CD4-positive, alpha-beta memory T cell (primary cell): ENCODE results near the gene CFH. TPM values are rescaled to one million over a fixed set of nuclear protein-coding genes. Genes with fewer than 3 reads are reported as not detected.

Experiments used
- CTCF ChIA-PET: fragments of 350-600 bp; sonication (Branson Sonifier 250); formaldehyde crosslinking; loops from one replicate; lab custom pipeline; 2021; ENCODE audit warnings: inconsistent platforms; ENCODE audit not compliant: partially characterized antibody; lab: Charles Lee
- POLR2A ChIA-PET: fragments of 350-600 bp; sonication (Branson Sonifier 250); formaldehyde crosslinking; loops from one replicate; lab custom pipeline; 2021; ENCODE audit not compliant: partially characterized antibody; lab: Charles Lee
- DNase-seq, 5 donors: peaks; one replicate each; pipeline versions ENCODE4 v3.0.0 to v3.0.0-alpha.2; 2020 to 2022; ENCODE audit warnings: mixed read lengths in 1 of 5
- H3K27ac ChIP-seq: one replicate; pipeline ENCODE4 v1.7.0; 2013; ENCODE audit warnings: low read depth, low read length
- H3K27me3 ChIP-seq: 2 replicates; pipeline ENCODE4 v1.7.0; 2013; ENCODE audit warnings: mild to moderate bottlenecking, low read length, moderate library complexity; ENCODE audit not compliant: insufficient read depth
- H3K36me3 ChIP-seq: 2 replicates; pipeline ENCODE4 v1.7.0; 2013; ENCODE audit warnings: mild to moderate bottlenecking, low read length, moderate library complexity; ENCODE audit not compliant: insufficient read depth
- H3K4me1 ChIP-seq: 2 replicates; pipeline ENCODE4 v1.7.0; 2013; ENCODE audit warnings: mild to moderate bottlenecking, low read length, moderate library complexity; ENCODE audit not compliant: insufficient read depth
- H3K4me3 ChIP-seq, 2 donors: one replicate each; pipeline ENCODE4 v1.7.0; 2013; ENCODE audit warnings: low read length in 2 of 2, mild to moderate bottlenecking in 1 of 2
- H3K9me3 ChIP-seq, 2 donors: one replicate each; pipeline ENCODE4 v1.7.0; 2013; ENCODE audit warnings: low read length in 2 of 2, control low read depth in 1 of 2; ENCODE audit not compliant: control insufficient read depth in 1 of 2
- H3K27ac Mint-ChIP-seq, 7 donors: one replicate each; pipeline ENCODE4 v1.8.0; 2020 to 2021; ENCODE audit warnings: mixed read lengths in 7 of 7, mild to moderate bottlenecking in 6 of 7, inconsistent platforms in 3 of 7, moderate library complexity in 3 of 7
- H3K27me3 Mint-ChIP-seq, 2 donors: one replicate each; pipeline ENCODE4 v1.8.0; 2020 to 2021; ENCODE audit warnings: mixed read lengths in 2 of 2
- H3K36me3 Mint-ChIP-seq, 2 donors: one replicate each; pipeline ENCODE4 v1.8.0; 2020 to 2021; ENCODE audit warnings: mixed read lengths in 2 of 2, inconsistent platforms in 1 of 2, mild to moderate bottlenecking in 1 of 2
- H3K4me1 Mint-ChIP-seq, 4 donors: one replicate each; pipeline ENCODE4 v1.8.0; 2020 to 2021; ENCODE audit warnings: mixed read lengths in 4 of 4, mild to moderate bottlenecking in 1 of 4
- H3K4me3 Mint-ChIP-seq, 8 donors: one replicate each; pipeline ENCODE4 v1.8.0; 2020 to 2021; ENCODE audit warnings: mixed read lengths in 8 of 8, mild to moderate bottlenecking in 7 of 8, moderate library complexity in 6 of 8, inconsistent platforms in 3 of 8
- H3K9me3 Mint-ChIP-seq, 8 donors: one replicate each; pipeline ENCODE4 v1.8.0; 2020 to 2021; ENCODE audit warnings: mixed read lengths in 8 of 8, mild to moderate bottlenecking in 5 of 8, inconsistent platforms in 3 of 8, moderate library complexity in 1 of 8
- intact Hi-C: fragments of 100-400 bp; cut with micrococcal nuclease; formaldehyde crosslinking; loops from one replicate; pipeline ENCODE4 v1.15.1; 2023
- polyA plus RNA-seq, 2 donors: library from polyadenylated mRNA; unstranded; fragments of 300-500 nt; fragmentation: Illumina TruSeq; gene quantifications; one replicate each; pipeline ENCODE4 v1.2.3, GENCODE V29; 2021
- total RNA-seq, 2 experiments: library from RNA; stranded (reverse); gene quantifications; one replicate each; pipeline ENCODE4 v1.2.3, GENCODE V29; 2021

Gene CFH
- total and polyA plus RNA-seq, 4 experiments from 2014 or later, result 11.9 to 16.6 (median 13.6) TPM

DNA sequence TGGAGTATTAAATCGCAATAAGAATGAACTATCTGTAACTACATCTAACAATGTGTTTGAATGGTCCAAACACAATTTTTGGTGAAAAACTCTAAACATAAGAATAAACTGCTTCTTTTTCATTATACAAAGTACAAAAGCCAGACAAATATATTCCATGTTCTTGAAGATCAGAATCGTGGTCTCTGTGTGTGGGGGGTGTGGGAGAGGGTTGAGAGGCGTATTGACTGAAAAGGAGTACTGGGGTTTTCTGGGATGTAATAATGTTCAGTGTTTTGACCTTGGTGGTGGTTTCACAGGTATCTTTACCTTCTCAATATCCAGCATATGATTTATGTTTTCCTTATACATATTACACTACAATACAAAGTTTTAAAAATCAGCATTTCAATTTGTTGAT is 764 bp upstream of the CFH start:
- ChIA-PET POLR2A (no interaction called here), CTCF (interaction anchor here (0.6 to 1.0 kb wide), 2 partner anchors 9 to 11 kb away, joined by 3 to 4 read pairs; no protein-coding TSS in a partner anchor)
- no peaks in the 10 kb centered on the region for H3K27me3 ChIP-seq
- no peaks in the 10 kb centered on the region for H3K36me3 ChIP-seq
- H3K4me3 ChIP-seq, result no peak overlapping the region
- DNase-seq, result no peak
- Mint-ChIP-seq H3K4me3 (peak overlapping the region in 7 of 8 donors; percentile 57 to 90 (median 86)), H3K27ac (peak overlapping the region in 5 of 7 donors; percentile 65 to 88 (median 78)), H3K9me3 (no peaks in the 10 kb centered on the region), H3K27me3 (peaks cover 0 to 1% of the 10 kb centered on the region in 2 donors), H3K4me1 (peaks cover 19 to 38% (median 27%) of the 10 kb centered on the region in 4 donors), H3K36me3 (peaks cover 0 to 1% of the 10 kb centered on the region in 2 donors)
- intact Hi-C loops, result no loop called here
- no peaks in the 10 kb centered on the region for H3K9me3 ChIP-seq
- no peak overlapping the region for H3K27ac ChIP-seq
- peaks cover 14% of the 10 kb centered on the region for H3K4me1 ChIP-seq

DNA sequence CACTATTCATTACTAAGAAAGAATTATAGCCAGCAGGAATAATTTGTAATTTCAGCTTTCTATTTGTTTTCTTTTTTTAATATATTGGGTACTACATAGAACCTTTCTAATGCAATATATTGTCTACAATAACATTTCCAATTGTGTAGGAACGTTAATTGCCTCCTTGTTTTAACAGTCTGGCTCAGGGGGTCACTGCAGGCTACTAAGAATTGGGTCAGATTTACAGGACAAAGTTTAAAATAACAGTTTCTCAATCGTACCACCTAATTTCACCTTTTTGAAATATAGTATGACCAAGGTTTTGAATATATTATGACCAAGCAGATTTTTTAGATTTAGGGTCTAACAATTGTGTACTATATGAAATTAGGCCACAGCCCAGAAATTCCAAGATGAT is 2.4 kb downstream of the CFH start:
- CTCF ChIA-PET, result no interaction called here
- Mint-ChIP-seq H3K4me3 (peak overlapping the region in 5 of 8 donors; percentile 9 to 60 (median 54)), H3K4me1 (peaks cover 21 to 42% (median 33%) of the 10 kb centered on the region in 4 donors), H3K9me3 (no peaks in the 10 kb centered on the region), H3K36me3 (peaks cover 0 to 1% of the 10 kb centered on the region in 2 donors), H3K27ac (peak overlapping the region in 5 of 7 donors; percentile 5 to 76 (median 18)), H3K27me3 (no peaks in the 10 kb centered on the region)
- intact Hi-C loops, result no loop called here
- no peaks in the 10 kb centered on the region for H3K9me3 ChIP-seq
- H3K27me3 ChIP-seq, result no peaks in the 10 kb centered on the region
- H3K4me1 ChIP-seq, result peaks cover 14% of the 10 kb centered on the region
- H3K36me3 ChIP-seq, result no peaks in the 10 kb centered on the region
- H3K4me3 ChIP-seq, result no peak overlapping the region
- POLR2A ChIA-PET, result no interaction called here
- no peak for DNase-seq
- H3K27ac ChIP-seq, result no peak overlapping the region

GRCh38 chr1:196655071-196655470 is 3.2 kb downstream of the CFH start:
- Histone ChIP-seq H3K36me3 (no peaks in the 10 kb centered on the region), H3K27ac (no peak overlapping the region), H3K27me3 (no peaks in the 10 kb centered on the region), H3K4me3 (no peak overlapping the region), H3K4me1 (peaks cover 19% of the 10 kb centered on the region), H3K9me3 (no peaks in the 10 kb centered on the region)
- Mint-ChIP-seq H3K4me3 (no peak overlapping the region), H3K27ac (no peak overlapping the region), H3K27me3 (no peaks in the 10 kb centered on the region), H3K4me1 (peaks cover 26 to 48% (median 37%) of the 10 kb centered on the region in 4 donors), H3K36me3 (peaks cover 0 to 1% of the 10 kb centered on the region in 2 donors), H3K9me3 (no peaks in the 10 kb centered on the region)
- ChIA-PET POLR2A (no interaction called here), CTCF (no interaction called here)
- intact Hi-C loops, result no loop called here
- no peak for DNase-seq

GRCh38 chr1:196655494-196655893 is 3.7 kb downstream of the CFH start:
- H3K36me3 Mint-ChIP-seq, result peaks cover 0 to 1% of the 10 kb centered on the region in 2 donors
- ChIA-PET CTCF (no interaction called here), POLR2A (no interaction called here)
- peak overlapping the region in 2 of 7 donors; percentile 54 to 66 for H3K27ac Mint-ChIP-seq
- Histone ChIP-seq H3K27ac (no peak overlapping the region), H3K4me1 (peaks cover 22% of the 10 kb centered on the region), H3K9me3 (no peaks in the 10 kb centered on the region), H3K27me3 (no peaks in the 10 kb centered on the region), H3K36me3 (no peaks in the 10 kb centered on the region), H3K4me3 (no peak overlapping the region)
- H3K9me3 Mint-ChIP-seq, result no peaks in the 10 kb centered on the region
- intact Hi-C loops, result no loop called here
- no peaks in the 10 kb centered on the region for H3K27me3 Mint-ChIP-seq
- DNase-seq, result no peak
- peaks cover 28 to 45% (median 39%) of the 10 kb centered on the region in 4 donors for H3K4me1 Mint-ChIP-seq
- H3K4me3 Mint-ChIP-seq, result peak overlapping the region in 4 of 8 donors; percentile 1 to 31 (median 12)

DNA sequence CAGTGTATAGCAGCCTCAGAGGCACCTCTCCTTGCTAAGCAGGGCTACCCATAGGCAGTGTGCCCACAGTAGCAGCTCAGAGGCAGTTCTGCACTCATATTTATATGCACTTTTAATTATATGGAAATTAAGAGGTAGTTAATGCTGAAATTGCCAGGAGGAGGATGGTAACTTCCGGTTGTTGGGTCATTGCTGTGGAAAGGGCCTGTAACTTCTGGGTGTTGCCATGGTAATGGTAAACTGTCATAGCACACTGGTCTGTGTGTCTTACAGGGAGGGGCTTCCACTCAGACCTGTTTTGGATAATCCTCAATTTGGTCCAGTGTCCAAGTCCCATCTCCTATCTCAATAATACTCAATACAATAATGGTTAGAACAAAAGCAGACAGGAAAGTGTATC is 7.6 kb downstream of the CFH start:
- Histone ChIP-seq H3K4me3 (no peak overlapping the region), H3K27ac (no peak overlapping the region), H3K36me3 (no peaks in the 10 kb centered on the region), H3K27me3 (no peaks in the 10 kb centered on the region), H3K4me1 (peaks cover 14% of the 10 kb centered on the region), H3K9me3 (no peaks in the 10 kb centered on the region)
- POLR2A ChIA-PET, result no interaction called here
- H3K4me1 Mint-ChIP-seq, result peaks cover 15 to 28% (median 19%) of the 10 kb centered on the region in 4 donors
- H3K36me3 Mint-ChIP-seq, result no peaks in the 10 kb centered on the region
- H3K9me3 Mint-ChIP-seq, result no peaks in the 10 kb centered on the region
- intact Hi-C loops, result no loop called here
- no peak overlapping the region for H3K4me3 Mint-ChIP-seq
- no peak for DNase-seq
- CTCF ChIA-PET, result interaction anchor here (0.7 to 1.3 kb wide), 2 partner anchors 9 to 511 kb away, joined by 3 to 8 read pairs; no protein-coding TSS in a partner anchor
- no peaks in the 10 kb centered on the region for H3K27me3 Mint-ChIP-seq
- H3K27ac Mint-ChIP-seq, result peak overlapping the region in 6 of 7 donors; percentile 0 to 68 (median 44)

DNA sequence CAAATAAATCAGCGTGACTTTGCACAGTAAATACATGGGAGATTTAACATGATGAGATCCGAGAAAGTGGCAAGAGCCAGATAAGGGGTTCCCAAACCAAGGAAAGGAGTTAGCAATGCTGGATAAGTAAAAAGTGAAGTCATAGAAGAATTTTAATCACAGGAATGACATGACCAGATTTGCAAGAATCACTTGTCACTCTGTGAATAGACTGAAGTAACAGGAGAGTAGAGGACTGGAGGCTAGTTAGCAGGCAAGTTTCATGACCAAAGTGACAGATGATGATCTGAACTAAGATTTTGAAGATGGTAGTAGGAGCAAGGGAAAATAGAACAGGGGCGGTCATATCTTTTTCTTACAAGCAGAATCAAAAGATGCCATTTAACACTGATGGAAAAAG is 8.4 kb downstream of the CFH start:
- no peaks in the 10 kb centered on the region for H3K9me3 ChIP-seq
- intact Hi-C loops, result loop anchor here (2.0 kb wide), 1 partner anchor 341 kb away; no protein-coding TSS in a partner anchor
- no peak overlapping the region for H3K27ac ChIP-seq
- H3K27me3 ChIP-seq, result no peaks in the 10 kb centered on the region
- H3K36me3 ChIP-seq, result no peaks in the 10 kb centered on the region
- Mint-ChIP-seq H3K4me3 (peak overlapping the region in 6 of 8 donors; percentile 1 to 50 (median 16)), H3K27ac (peak overlapping the region in 4 of 7 donors; percentile 1 to 68 (median 10)), H3K4me1 (peaks cover 13 to 25% (median 17%) of the 10 kb centered on the region in 4 donors), H3K27me3 (no peaks in the 10 kb centered on the region), H3K9me3 (no peaks in the 10 kb centered on the region), H3K36me3 (no peaks in the 10 kb centered on the region)
- peaks cover 14% of the 10 kb centered on the region for H3K4me1 ChIP-seq
- POLR2A ChIA-PET, result no interaction called here
- no peak overlapping the region for H3K4me3 ChIP-seq
- DNase-seq, result no peak
- CTCF ChIA-PET, result interaction anchor here (0.7 to 2.8 kb wide), 4 partner anchors 10 to 512 kb away, joined by 3 to 35 read pairs (median 3); no protein-coding TSS in a partner anchor

- POLR2A ChIA-PET, result no interaction called here
- H3K4me3 ChIP-seq, result no peak overlapping the region
These were observed 9.0 kb downstream of the CFH start for GRCh38 chr1:196660852-196661251.

More at GRCh38 chr1:196660852-196661251, 9.0 kb downstream of the CFH start:
- CTCF ChIA-PET, result interaction anchor here (0.8 to 2.8 kb wide), 5 partner anchors 11 to 513 kb away, joined by 3 to 35 read pairs (median 3); no protein-coding TSS in a partner anchor
- Mint-ChIP-seq H3K27me3 (no peaks in the 10 kb centered on the region), H3K4me3 (peak overlapping the region in 6 of 8 donors; percentile 9 to 44 (median 23)), H3K4me1 (peaks cover 10 to 20% (median 13%) of the 10 kb centered on the region in 4 donors), H3K9me3 (no peaks in the 10 kb centered on the region), H3K36me3 (no peaks in the 10 kb centered on the region), H3K27ac (no peak overlapping the region)
- peaks cover 14% of the 10 kb centered on the region for H3K4me1 ChIP-seq
- H3K9me3 ChIP-seq, result no peaks in the 10 kb centered on the region
- H3K27ac ChIP-seq, result no peak overlapping the region
- intact Hi-C loops, result loop anchor here (2.0 kb wide), 1 partner anchor 342 kb away; no protein-coding TSS in a partner anchor
- DNase-seq, result peak in 4 of 5 donors; percentile 38 to 42 (median 40)
- H3K36me3 ChIP-seq, result no peaks in the 10 kb centered on the region
- no peaks in the 10 kb centered on the region for H3K27me3 ChIP-seq
